GM11168 (cell line): Measurements from ENCODE around the gene CLEC4F.

Experiments used
- in situ Hi-C: fragments of 300-500 bp; cut with MboI; formaldehyde crosslinking; loops from one replicate; pipeline ENCODE4 v1.12.0; 2022; ENCODE audit warnings: low sequenced_read_pairs; ENCODE audit not compliant: unreplicated experiment

Gene CLEC4F

DNA sequence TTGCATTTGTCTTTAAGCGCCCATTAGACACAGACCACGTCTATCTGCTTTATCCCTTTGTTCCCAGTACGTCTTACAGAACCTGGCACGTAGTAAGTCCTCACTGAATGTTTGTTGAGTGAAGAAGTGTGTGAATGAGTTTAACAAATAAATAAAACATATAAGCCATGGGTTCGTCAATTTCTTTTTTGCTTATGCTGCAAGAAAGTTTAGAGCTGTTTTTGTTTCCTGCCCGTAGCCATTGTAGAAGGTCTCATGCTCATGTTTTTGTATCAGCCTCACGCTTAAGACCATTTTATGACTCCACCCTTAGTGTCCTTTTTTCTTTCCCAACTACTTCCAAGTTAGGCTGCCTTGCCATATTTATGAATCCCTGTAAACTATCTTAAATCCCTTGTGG, 54.9 kb downstream of the CLEC4F start:
- in situ Hi-C loops = no loop called here

DNA sequence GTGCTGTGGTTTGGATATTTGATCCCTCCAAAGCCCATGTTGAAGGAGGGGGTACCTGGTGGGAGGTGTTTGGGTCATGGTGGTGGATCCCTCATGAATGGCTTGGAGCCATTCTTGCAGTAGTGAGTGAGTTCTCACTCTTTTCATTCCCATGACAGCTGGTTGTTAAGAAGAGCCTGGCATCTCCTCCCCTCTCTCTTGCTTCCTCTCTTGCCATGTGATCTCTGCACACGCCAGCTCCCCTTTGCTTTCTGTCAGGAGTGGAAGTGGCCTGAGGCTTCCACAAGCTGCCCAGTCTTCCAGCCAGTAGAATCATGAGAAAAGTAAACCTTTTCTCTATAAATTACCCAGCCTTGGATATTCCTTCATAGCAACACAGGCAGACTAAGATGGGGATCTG, 61.0 kb downstream of the CLEC4F start:
- in situ Hi-C loops = no loop called here
